Measurements from ENCODE around the gene DSG1. TPM values are rescaled to one million over a fixed set of nuclear protein-coding genes. Genes with fewer than 3 reads are reported as not detected.
"Not testable (repeated sequence)": the region's sequence is repeated elsewhere in the genome, so short reads cannot be mapped to it uniquely, and the experiment has no call there.

DSG1 gene
- total and polyA plus RNA-seq, 8 donors: 0.05 TPM; not detected in 7

GRCh38 chr18:31274931-31275330 lies 43.0 kb upstream of the DSG1 start:
- DNase-seq: peak in 3 of 6 donors; percentile 4 to 51 (median 16)
- FAIRE-seq: no peak
- Histone ChIP-seq H3K9me3 (no peaks in the 10 kb centered on the region), H3K4me1 (peaks cover 0 to 16% (median 13%) of the 10 kb centered on the region in 3 donors), H3K27ac (peak overlapping the region in 2 of 4 donors; percentile 35 to 48), H3K4me3 (no peak overlapping the region), H3K36me3 (no peaks in the 10 kb centered on the region), H3K27me3 (no peaks in the 10 kb centered on the region)
- intact Hi-C loops (cut with DNase I): no loop called here
- TF ChIP-seq CTCF (IDR thresholded peaks at IDR 0.05): no peak
- peak; percentile 53 to 80 (median 76) for ATAC-seq
- 8% methylated on average over 2 of the region's 2 CpGs for WGBS, 2 donors

DNA sequence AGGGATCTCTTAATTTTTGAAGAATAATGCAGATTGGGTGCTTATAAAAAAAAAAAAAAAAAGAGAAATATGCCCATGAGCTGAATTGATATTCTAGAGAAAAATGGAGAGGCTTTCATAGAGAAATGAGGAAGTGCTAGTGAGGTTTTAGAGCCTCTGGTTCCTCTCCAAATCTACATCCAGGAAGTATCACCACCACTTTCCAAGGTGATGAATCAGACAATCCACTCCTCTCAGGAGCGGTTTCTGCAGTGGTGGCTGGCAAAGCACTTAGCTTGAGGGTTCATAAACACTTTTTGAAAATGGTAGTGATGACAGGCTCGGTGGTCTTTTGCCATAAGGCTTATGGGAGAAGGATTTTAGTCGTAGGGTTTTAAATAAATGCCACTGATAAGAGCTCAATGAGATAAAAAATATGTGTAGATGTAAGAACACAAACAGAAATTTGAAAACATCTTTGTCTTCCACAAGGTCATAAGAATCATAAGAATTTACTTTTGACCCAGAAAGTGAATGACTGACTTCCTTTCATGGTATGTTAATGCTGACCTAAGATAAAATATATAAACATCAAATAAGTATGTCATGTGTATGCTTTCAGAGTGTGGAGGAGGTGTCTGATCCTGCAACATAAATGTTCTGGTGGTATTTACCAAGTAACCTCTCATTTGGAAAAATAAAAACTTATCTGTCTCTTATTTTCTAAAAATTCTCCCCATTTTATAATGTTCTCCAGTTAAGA lies 42.1 kb upstream of the DSG1 start:
- DNase-seq: no peak
- Histone ChIP-seq H3K36me3 (no peaks in the 10 kb centered on the region), H3K27ac (peak overlapping the region in 2 of 4 donors; percentile 35 to 48), H3K27me3 (no peaks in the 10 kb centered on the region), H3K4me3 (no peak overlapping the region), H3K4me1 (peaks cover 0 to 16% (median 13%) of the 10 kb centered on the region in 3 donors), H3K9me3 (no peaks in the 10 kb centered on the region)
- ATAC-seq: peak in 3 of 4 donors; percentile 55 to 82 (median 80)
- no peak for TF ChIP-seq CTCF (IDR thresholded peaks at IDR 0.05)
- FAIRE-seq: no peak
- WGBS, 2 donors: 46 to 48% methylated on average over 3 of the region's 3 CpGs
- intact Hi-C loops (cut with DNase I): no loop called here

DNA sequence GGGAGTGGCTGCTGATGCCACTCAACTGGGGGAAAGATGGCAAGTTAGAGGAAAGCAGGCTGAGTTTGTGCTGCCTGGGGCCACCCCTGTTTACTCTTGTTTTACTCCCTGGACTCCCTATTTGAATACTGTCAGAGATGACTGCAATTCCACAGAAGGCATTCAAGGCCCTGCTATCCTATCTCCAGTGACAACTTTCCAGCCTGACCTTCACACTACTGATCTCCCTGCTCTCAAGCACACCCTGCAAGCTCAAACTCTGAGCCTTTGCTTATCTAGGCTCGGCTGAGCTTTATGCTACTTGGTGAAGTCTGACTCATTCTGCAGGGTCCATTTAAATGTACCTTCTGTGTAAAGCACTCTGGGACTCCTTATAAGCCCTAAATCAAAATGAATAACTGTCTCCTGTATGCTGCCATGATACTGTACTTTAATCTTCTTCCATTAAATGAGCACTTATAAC lies 39.3 kb upstream of the DSG1 start:
- Histone ChIP-seq H3K4me3 (no peak overlapping the region), H3K9me3 (peaks cover 0 to 3% (median 0%) of the 10 kb centered on the region in 4 donors), H3K4me1 (peaks cover 0 to 16% (median 13%) of the 10 kb centered on the region in 3 donors), H3K27ac (no peak overlapping the region), H3K36me3 (no peaks in the 10 kb centered on the region), H3K27me3 (no peaks in the 10 kb centered on the region)
- intact Hi-C loops (cut with DNase I): no loop called here
- no peak for TF ChIP-seq CTCF (IDR thresholded peaks at IDR 0.05)
- FAIRE-seq: no peak
- ATAC-seq: no peak
- DNase-seq: no peak
- WGBS, 2 donors: 59 to 68% methylated on average over 1 of the region's 1 CpG

DNA sequence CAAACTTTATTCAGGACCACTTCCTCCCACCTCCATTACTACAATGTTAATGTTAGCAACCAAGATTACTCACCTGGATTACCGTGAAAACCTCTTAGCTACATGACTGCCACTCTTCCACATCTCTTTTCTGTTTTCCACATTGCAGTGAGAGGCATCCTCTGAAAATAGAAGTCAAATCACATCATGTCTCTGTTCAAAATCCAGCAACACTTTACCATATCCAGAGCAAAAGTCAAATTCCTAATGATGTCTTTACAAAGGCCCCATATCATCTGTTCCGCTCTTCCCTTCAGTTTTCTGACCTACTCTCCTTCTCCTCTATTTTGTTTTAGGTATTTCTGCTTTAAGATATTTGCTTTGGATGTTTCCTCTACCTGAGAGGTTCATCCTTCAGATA lies 37.5 kb upstream of the DSG1 start:
- Histone ChIP-seq H3K36me3 (no peaks in the 10 kb centered on the region), H3K27me3 (no peaks in the 10 kb centered on the region), H3K4me3 (no peak overlapping the region), H3K9me3 (peaks cover 0 to 3% (median 0%) of the 10 kb centered on the region in 4 donors), H3K4me1 (peaks cover 0 to 4% (median 0%) of the 10 kb centered on the region in 3 donors), H3K27ac (no peak overlapping the region)
- no peak for TF ChIP-seq CTCF (IDR thresholded peaks at IDR 0.05)
- no peak for DNase-seq
- ATAC-seq: no peak
- 94 to 99% methylated on average over 2 of the region's 2 CpGs for WGBS, 2 donors
- intact Hi-C loops (cut with DNase I): no loop called here
- FAIRE-seq: no peak

- TF ChIP-seq CTCF (IDR thresholded peaks at IDR 0.05): no peak
These were observed 36.5 kb upstream of the DSG1 start for GRCh38 chr18:31281437-31281836.

GRCh38 chr18:31289446-31289845 lies 28.5 kb upstream of the DSG1 start:
- H3K4me3 ChIP-seq; DNase-seq; H3K9me3 ChIP-seq; intact Hi-C loops (cut with DNase I); H3K36me3 ChIP-seq; FAIRE-seq; ATAC-seq; H3K27ac ChIP-seq; H3K4me1 ChIP-seq; H3K27me3 ChIP-seq: not testable (repeated sequence)
- WGBS, 2 donors: 54 to 86% methylated on average over 3 of the region's 3 CpGs

More at GRCh38 chr18:31281437-31281836, 36.5 kb upstream of the DSG1 start:
- H3K36me3 ChIP-seq: no peaks in the 10 kb centered on the region
- peaks cover 0 to 3% (median 0%) of the 10 kb centered on the region in 4 donors for H3K9me3 ChIP-seq
- H3K27ac ChIP-seq: peak overlapping the region in 1 of 4 donors; percentile 33
- no peaks in the 10 kb centered on the region for H3K27me3 ChIP-seq
- ATAC-seq: no peak
- no peak for FAIRE-seq
- H3K4me1 ChIP-seq: no peaks in the 10 kb centered on the region
- no peak for DNase-seq
- no peak overlapping the region for H3K4me3 ChIP-seq
- intact Hi-C loops (cut with DNase I): no loop called here
